OCI-LY7 (cell line): ENCODE results near the gene ARHGAP45.
A peak's percentile ranks its signal among the peaks of the same experiment; 100 is the strongest.

Source experiments
- CTCF ChIP-seq: fragments of 200-600 bp; sonication (generic); conservative IDR thresholded peaks from 2 replicates; pipeline ENCODE4 v1.5.1; 2014; ENCODE audit warnings: mild to moderate bottlenecking, antibody characterized with exemption, low read length, moderate library complexity, mixed read lengths
- EZH2phosphoT487 ChIP-seq: fragments of 200-600 bp; sonication (generic); IDR thresholded peaks from 2 replicates; pipeline ENCODE4 v1.6.1; 2018; ENCODE audit warnings: low read depth, borderline replicate concordance, mild to moderate bottlenecking, mixed run types, antibody characterized with exemption, low read length, moderate library complexity, mixed read lengths

- TF ChIP-seq CTCF (peak; percentile 51), EZH2phosphoT487 (no peak)
Measured at GRCh38 chr19:1035998-1036621, 30.9 kb upstream of the ARHGAP45 start.
